Stomach (tissue), 4 donors: ENCODE data around the gene CDIP1.

Experiments used
- CTCF ChIP-seq, 7 experiments: fragments of 450-650 bp in 4 of 7; fragments of 200-600 bp in 3 of 7; sonication (generic) in 3 of 7; IDR thresholded peaks; one replicate each; pipeline ENCODE4 v1.5.1; 2016 to 2019; ENCODE audit warnings: antibody characterized with exemption in 7 of 7, control low read depth in 2 of 7, mild to moderate bottlenecking in 1 of 7
- EP300 ChIP-seq: sonication (generic); formaldehyde crosslinking; IDR thresholded peaks from one replicate; pipeline ENCODE4 v1.6.1; 2017; ENCODE audit warnings: antibody characterized with exemption
- POLR2A ChIP-seq, 4 donors: fragments of 450-650 bp; IDR thresholded peaks; one replicate each; pipeline ENCODE4 v1.6.1; 2016; ENCODE audit warnings: antibody characterized with exemption in 4 of 4, control low read depth in 2 of 4, mild to moderate bottlenecking in 1 of 4, moderate library complexity in 1 of 4
- POLR2AphosphoS5 ChIP-seq, 3 donors: sonication (generic); formaldehyde crosslinking; IDR thresholded peaks; one replicate each; pipeline ENCODE4 v1.6.1; 2016; ENCODE audit warnings: antibody characterized with exemption in 3 of 3

- TF ChIP-seq CTCF (IDR thresholded peaks at IDR 0.05) (no peak), POLR2A (IDR thresholded peaks at IDR 0.05) (no peak), EP300 (no peak), POLR2AphosphoS5 (IDR thresholded peaks at IDR 0.05) (peak in 1 of 3 donors; percentile 39)
Observed at GRCh38 chr16:4572715-4573114, 34.1 kb upstream of the CDIP1 start.
